ENCODE results near the gene SGF29. TPM values are rescaled to one million over a fixed set of nuclear protein-coding genes. Genes with fewer than 3 reads are reported as not detected.
"Not testable (repeated sequence)": the region's sequence is repeated elsewhere in the genome, so short reads cannot be mapped to it uniquely, and the experiment has no call there.

The SGF29 gene
- total and polyA plus RNA-seq, 3 experiments from 2014 or later: 37.9 to 56.9 (median 39.8) TPM

- H3K9me3 ChIP-seq (ENCODE audit: low read length): no peaks in the 10 kb centered on the region
- peaks cover 0 to 2% of the 10 kb centered on the region in 2 donors for H3K27me3 Mint-ChIP-seq
- CTCF ChIA-PET: no interaction called here
- no peaks in the 10 kb centered on the region for H3K36me3 ChIP-seq (ENCODE audit: insufficient read depth, low read length)
- DNase-seq: no peak
- H3K4me3 ChIP-seq (ENCODE audit: low read length): no peak overlapping the region
- peak overlapping the region; percentile 82 to 89 (median 85) for H3K4me3 Mint-ChIP-seq
- H3K27ac Mint-ChIP-seq: peak overlapping the region in 7 of 8 donors; percentile 1 to 74 (median 65)
- no peaks in the 10 kb centered on the region for H3K27me3 ChIP-seq (ENCODE audit: insufficient read depth, low read length, poor library complexity, severe bottlenecking)
- no peak overlapping the region for H3K27ac ChIP-seq (ENCODE audit: low read depth, low read length)
- POLR2A ChIA-PET: no interaction called here
- H3K9me3 Mint-ChIP-seq: no peaks in the 10 kb centered on the region
- H3K4me1 Mint-ChIP-seq: peaks cover 13 to 24% (median 13%) of the 10 kb centered on the region in 3 donors
- no peaks in the 10 kb centered on the region for H3K4me1 ChIP-seq (ENCODE audit: insufficient read depth, low read length)
- H3K36me3 Mint-ChIP-seq: peaks cover 0 to 23% (median 6%) of the 10 kb centered on the region in 3 donors
These were observed 67.9 kb downstream of the SGF29 start for GRCh38 chr16:28621481-28622155.

- H3K27ac ChIP-seq (ENCODE audit: low read depth, low read length); H3K9me3 Mint-ChIP-seq; DNase-seq; H3K9me3 ChIP-seq (ENCODE audit: low read length); H3K36me3 ChIP-seq (ENCODE audit: insufficient read depth, low read length); H3K27me3 ChIP-seq (ENCODE audit: insufficient read depth, low read length, poor library complexity, severe bottlenecking); H3K4me1 ChIP-seq (ENCODE audit: insufficient read depth, low read length); H3K27me3 Mint-ChIP-seq: not testable (repeated sequence)
- H3K4me1 Mint-ChIP-seq: peaks cover 13 to 24% (median 13%) of the 10 kb centered on the region in 3 donors
- ChIA-PET POLR2A (interaction anchor here (1.0 kb wide), 1 partner anchor 130 kb away, joined by 4 read pairs; the partner anchor contains the start of gene CLN3), CTCF (interaction anchor here (0.7 kb wide), 1 partner anchor 29 kb away, joined by 3 read pairs; no protein-coding TSS in a partner anchor)
- H3K27ac Mint-ChIP-seq: peak overlapping the region; percentile 51 to 89 (median 63)
- H3K4me3 ChIP-seq (ENCODE audit: low read length): peak overlapping the region; percentile 54
- H3K4me3 Mint-ChIP-seq: peak overlapping the region; percentile 82 to 89 (median 85)
- peaks cover 0 to 19% (median 6%) of the 10 kb centered on the region in 3 donors for H3K36me3 Mint-ChIP-seq
These were observed 68.9 kb downstream of the SGF29 start for GRCh38 chr16:28622532-28623171.

GRCh38 chr16:28623172-28623711 is 69.5 kb downstream of the SGF29 start:
- Mint-ChIP-seq H3K4me1 (peaks cover 13 to 24% (median 13%) of the 10 kb centered on the region in 3 donors), H3K36me3 (peaks cover 0 to 16% (median 5%) of the 10 kb centered on the region in 3 donors), H3K9me3 (no peaks in the 10 kb centered on the region), H3K4me3 (peak overlapping the region; percentile 82 to 89 (median 85)), H3K27me3 (peaks cover 3 to 5% of the 10 kb centered on the region in 2 donors), H3K27ac (peak overlapping the region in 3 of 8 donors; percentile 58 to 81 (median 59))
- ChIA-PET POLR2A (interaction anchor here (0.6 to 1.0 kb wide), 2 partner anchors 82 to 131 kb away, joined by 4 read pairs; partner anchors contain the start of gene CLN3), CTCF (interaction anchor here (0.7 kb wide), 1 partner anchor 29 kb away, joined by 3 read pairs; no protein-coding TSS in a partner anchor)
- peak; percentile 27 to 75 (median 60) for DNase-seq
- no peak overlapping the region for H3K27ac ChIP-seq (ENCODE audit: low read depth, low read length)
- H3K4me3 ChIP-seq (ENCODE audit: low read length): peak overlapping the region; percentile 54
- no peaks in the 10 kb centered on the region for H3K27me3 ChIP-seq (ENCODE audit: insufficient read depth, low read length, poor library complexity, severe bottlenecking)
- no peaks in the 10 kb centered on the region for H3K4me1 ChIP-seq (ENCODE audit: insufficient read depth, low read length)
- H3K9me3 ChIP-seq (ENCODE audit: low read length): no peaks in the 10 kb centered on the region
- no peaks in the 10 kb centered on the region for H3K36me3 ChIP-seq (ENCODE audit: insufficient read depth, low read length)

GRCh38 chr16:28630905-28631304 is 77.2 kb downstream of the SGF29 start:
- H3K27ac ChIP-seq (ENCODE audit: low read depth, low read length); H3K27me3 Mint-ChIP-seq; H3K36me3 Mint-ChIP-seq; H3K9me3 Mint-ChIP-seq; H3K27me3 ChIP-seq (ENCODE audit: insufficient read depth, low read length, poor library complexity, severe bottlenecking); POLR2A ChIA-PET; H3K36me3 ChIP-seq (ENCODE audit: insufficient read depth, low read length); CTCF ChIA-PET; H3K27ac Mint-ChIP-seq; DNase-seq; H3K4me1 ChIP-seq (ENCODE audit: insufficient read depth, low read length); H3K4me3 ChIP-seq (ENCODE audit: low read length); H3K9me3 ChIP-seq (ENCODE audit: low read length); H3K4me1 Mint-ChIP-seq; H3K4me3 Mint-ChIP-seq: not testable (repeated sequence)

GRCh38 chr16:28636093-28636823 is 82.5 kb downstream of the SGF29 start:
- H3K9me3 Mint-ChIP-seq; H3K4me1 ChIP-seq (ENCODE audit: insufficient read depth, low read length); H3K27me3 Mint-ChIP-seq; H3K36me3 ChIP-seq (ENCODE audit: insufficient read depth, low read length); H3K27ac ChIP-seq (ENCODE audit: low read depth, low read length); H3K27ac Mint-ChIP-seq; DNase-seq; CTCF ChIA-PET; POLR2A ChIA-PET; H3K4me1 Mint-ChIP-seq; H3K27me3 ChIP-seq (ENCODE audit: insufficient read depth, low read length, poor library complexity, severe bottlenecking); H3K9me3 ChIP-seq (ENCODE audit: low read length); H3K36me3 Mint-ChIP-seq; H3K4me3 Mint-ChIP-seq; H3K4me3 ChIP-seq (ENCODE audit: low read length): not testable (repeated sequence)

GRCh38 chr16:28637765-28638164 is 84.0 kb downstream of the SGF29 start, which contains the start of gene NPIPB8:
TSS of gene NPIPB8 (plus strand) at chr16:28638065. CDS start at chr16:28638361, 296 bp downstream.
- H3K9me3 ChIP-seq (ENCODE audit: low read length); H3K27ac ChIP-seq (ENCODE audit: low read depth, low read length); H3K4me3 Mint-ChIP-seq; H3K27ac Mint-ChIP-seq; POLR2A ChIA-PET; H3K36me3 ChIP-seq (ENCODE audit: insufficient read depth, low read length); H3K27me3 Mint-ChIP-seq; H3K27me3 ChIP-seq (ENCODE audit: insufficient read depth, low read length, poor library complexity, severe bottlenecking); DNase-seq; H3K4me1 ChIP-seq (ENCODE audit: insufficient read depth, low read length); H3K4me1 Mint-ChIP-seq; H3K4me3 ChIP-seq (ENCODE audit: low read length); CTCF ChIA-PET; H3K9me3 Mint-ChIP-seq; H3K36me3 Mint-ChIP-seq: not testable (repeated sequence)

GRCh38 chr16:28638359-28638758 is 84.6 kb downstream of the SGF29 start:
- CTCF ChIA-PET; H3K4me3 ChIP-seq (ENCODE audit: low read length): not testable (repeated sequence)

GRCh38 chr16:28639959-28640358 is 86.2 kb downstream of the SGF29 start:
- H3K27ac ChIP-seq (ENCODE audit: low read depth, low read length); H3K27me3 ChIP-seq (ENCODE audit: insufficient read depth, low read length, poor library complexity, severe bottlenecking); POLR2A ChIA-PET; CTCF ChIA-PET; H3K36me3 ChIP-seq (ENCODE audit: insufficient read depth, low read length); H3K9me3 Mint-ChIP-seq; H3K4me1 Mint-ChIP-seq; H3K27ac Mint-ChIP-seq; H3K36me3 Mint-ChIP-seq; H3K4me3 ChIP-seq (ENCODE audit: low read length); H3K4me3 Mint-ChIP-seq; H3K4me1 ChIP-seq (ENCODE audit: insufficient read depth, low read length); H3K27me3 Mint-ChIP-seq; DNase-seq; H3K9me3 ChIP-seq (ENCODE audit: low read length): not testable (repeated sequence)

More at GRCh38 chr16:28638359-28638758, 84.6 kb downstream of the SGF29 start:
- H3K27me3 Mint-ChIP-seq; H3K27me3 ChIP-seq (ENCODE audit: insufficient read depth, low read length, poor library complexity, severe bottlenecking); H3K9me3 Mint-ChIP-seq; DNase-seq; H3K4me1 ChIP-seq (ENCODE audit: insufficient read depth, low read length); H3K4me1 Mint-ChIP-seq; POLR2A ChIA-PET; H3K36me3 ChIP-seq (ENCODE audit: insufficient read depth, low read length); H3K27ac Mint-ChIP-seq; H3K9me3 ChIP-seq (ENCODE audit: low read length); H3K4me3 Mint-ChIP-seq; H3K27ac ChIP-seq (ENCODE audit: low read depth, low read length); H3K36me3 Mint-ChIP-seq: not testable (repeated sequence)

Measured in CD8-positive, alpha-beta memory T cell (primary cell).